ENCODE results near the gene SAPCD2. TPM values are rescaled to one million over a fixed set of nuclear protein-coding genes. Genes with fewer than 3 reads are reported as not detected.

SAPCD2 gene
- total and polyA plus RNA-seq, 2 of the 4 experiments (the other 2 are of a cell fraction): 3.4 to 4.9 TPM

GRCh38 chr9:137077758-137078693, 7.7 kb upstream of the SAPCD2 start (continued):
- TF ChIP-seq ELK1 (IDR thresholded peaks at IDR 0.05; ENCODE audit: borderline replicate concordance, low read depth, low read length): no peak
